Activated CD8-positive, alpha-beta memory T cell treated with anti-CD3 and anti-CD28 coated beads for 1 hour (primary cell): ENCODE measurements around the gene ZMYM4.

Experiments
- DNase-seq, 2 donors: peaks; one replicate each; pipeline ENCODE4 v3.0.0-alpha.2; 2020; ENCODE audit warnings: low read depth in 1 of 2; ENCODE audit errors: extremely low read depth in 1 of 2

The ZMYM4 gene

DNA sequence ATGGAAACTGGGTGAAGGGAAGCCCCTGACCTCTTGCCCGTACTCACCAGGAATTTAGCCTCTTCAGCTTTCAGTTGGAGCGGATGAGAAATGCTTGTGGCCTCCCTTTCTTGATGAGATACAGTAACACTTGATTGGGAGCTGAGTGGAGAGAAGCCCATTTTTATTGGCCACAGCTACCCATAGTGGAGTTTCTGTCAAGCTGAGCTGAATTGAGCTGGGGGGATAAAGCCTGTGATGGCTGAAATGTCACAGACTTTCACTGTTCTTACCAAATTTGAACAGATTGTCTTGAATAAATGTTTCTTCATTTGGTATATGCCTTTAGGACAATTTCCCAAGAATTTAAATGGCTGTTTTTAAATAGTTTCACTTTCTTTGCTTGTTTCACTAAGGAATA lies 125.9 kb downstream of the ZMYM4 start:
- no peak for DNase-seq

GRCh38 chr1:35398739-35399138 lies 130.2 kb downstream of the ZMYM4 start:
- no peak for DNase-seq

DNA sequence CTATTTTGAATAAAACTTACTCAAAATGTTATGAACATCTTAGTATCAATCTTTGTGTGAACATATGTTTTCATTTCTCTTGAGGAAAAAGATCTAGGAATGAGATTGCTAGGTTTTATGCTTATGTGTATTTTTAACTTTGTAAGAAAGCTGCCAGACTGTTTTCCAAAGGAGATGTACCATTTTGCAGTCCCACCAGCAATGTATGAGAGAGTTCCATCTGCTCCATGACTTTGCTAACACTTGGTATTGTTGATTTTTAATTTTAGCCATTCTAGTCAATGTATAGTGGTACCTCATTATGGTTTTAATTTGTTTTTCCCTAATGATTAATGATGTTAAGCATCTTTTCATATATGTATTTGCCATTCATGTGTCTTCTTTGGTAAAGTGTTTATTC lies 132.5 kb downstream of the ZMYM4 start:
- no peak for DNase-seq

DNA sequence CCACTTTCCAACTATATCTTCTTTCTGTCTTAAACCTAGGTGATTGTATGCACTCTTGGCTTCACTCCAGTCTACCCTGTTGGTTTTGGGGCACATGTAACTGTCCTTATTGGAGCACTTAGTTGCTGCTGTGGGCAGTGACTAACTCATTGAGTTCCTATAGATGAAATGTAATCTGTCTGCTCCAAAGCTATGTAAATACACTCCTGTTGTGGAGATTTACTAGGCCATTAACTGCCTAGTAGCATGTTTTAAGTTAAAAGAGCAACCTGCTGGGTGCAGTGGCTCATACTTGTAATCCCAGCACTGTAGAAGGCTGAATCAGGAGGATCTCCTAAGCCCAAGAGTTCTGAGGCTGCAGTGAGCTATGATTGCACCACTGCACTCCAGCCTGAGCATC lies 137.6 kb downstream of the ZMYM4 start:
- no peak for DNase-seq

DNA sequence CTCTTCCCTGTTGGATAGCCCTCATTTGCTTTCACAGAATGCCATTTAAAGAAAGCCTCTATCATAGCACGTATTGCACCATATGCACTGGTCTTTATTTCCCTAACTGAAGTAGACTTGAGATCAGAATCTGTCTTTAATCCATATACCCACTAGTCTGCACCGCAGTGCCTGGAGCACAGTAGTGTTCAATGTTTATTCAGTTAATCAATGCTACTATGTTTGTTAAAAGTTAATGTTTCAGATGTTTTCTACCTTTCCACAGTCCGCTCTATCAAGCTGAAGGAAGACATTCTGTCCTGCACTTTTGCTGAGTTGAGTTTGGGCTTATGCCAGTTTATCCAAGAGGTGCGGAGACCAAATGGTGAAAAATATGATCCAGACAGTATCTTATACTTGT lies 139.2 kb downstream of the ZMYM4 start:
- DNase-seq: no peak

- no peak for DNase-seq
Measured at GRCh38 chr1:35408925-35409324, 140.4 kb downstream of the ZMYM4 start.

DNA sequence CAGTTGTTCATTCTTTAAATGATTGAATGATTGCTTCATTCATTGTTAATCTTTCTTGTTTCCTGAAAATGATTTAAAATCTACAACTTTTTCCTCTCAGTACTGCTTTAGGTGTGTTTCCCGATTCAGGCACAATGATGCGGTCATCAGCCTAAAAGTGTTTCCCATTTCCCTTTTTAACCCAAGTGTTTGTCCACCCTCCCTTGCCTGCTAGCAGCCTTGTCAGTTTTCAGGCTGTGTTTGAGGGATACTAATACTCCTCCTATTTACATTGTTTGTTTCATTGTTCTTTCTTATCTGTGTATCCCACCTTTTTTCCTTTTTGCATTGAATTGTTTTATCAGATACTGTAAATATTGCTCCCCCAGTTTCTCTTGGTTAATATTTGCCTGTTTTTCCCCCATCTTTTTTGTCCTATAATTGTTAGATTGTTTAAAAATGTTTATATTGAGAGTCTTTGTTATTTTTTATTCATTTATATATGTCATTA lies 157.6 kb downstream of the ZMYM4 start:
- no peak for DNase-seq

DNA sequence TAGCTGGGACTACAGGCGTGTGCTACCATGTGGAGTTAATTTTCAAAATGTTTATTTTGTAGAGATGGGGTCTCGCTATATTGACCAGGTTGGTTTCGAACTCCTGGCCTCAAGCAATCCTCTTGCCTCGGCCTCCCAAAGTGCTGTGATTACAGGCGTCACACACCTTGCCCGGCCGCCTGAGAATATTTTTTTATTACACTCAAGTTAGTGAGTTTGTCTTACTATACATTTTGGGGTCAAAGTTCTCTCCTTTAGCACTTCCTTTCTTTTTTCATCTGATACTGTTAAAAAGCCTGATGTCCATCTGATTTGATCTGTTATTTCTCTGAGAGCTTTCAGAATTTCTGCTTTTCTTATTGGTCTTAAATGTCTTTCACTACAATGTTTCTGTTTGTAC lies 159.9 kb downstream of the ZMYM4 start:
- no peak for DNase-seq

- no peak for DNase-seq
Measured at GRCh38 chr1:35430762-35431161, 162.3 kb downstream of the ZMYM4 start.

DNA sequence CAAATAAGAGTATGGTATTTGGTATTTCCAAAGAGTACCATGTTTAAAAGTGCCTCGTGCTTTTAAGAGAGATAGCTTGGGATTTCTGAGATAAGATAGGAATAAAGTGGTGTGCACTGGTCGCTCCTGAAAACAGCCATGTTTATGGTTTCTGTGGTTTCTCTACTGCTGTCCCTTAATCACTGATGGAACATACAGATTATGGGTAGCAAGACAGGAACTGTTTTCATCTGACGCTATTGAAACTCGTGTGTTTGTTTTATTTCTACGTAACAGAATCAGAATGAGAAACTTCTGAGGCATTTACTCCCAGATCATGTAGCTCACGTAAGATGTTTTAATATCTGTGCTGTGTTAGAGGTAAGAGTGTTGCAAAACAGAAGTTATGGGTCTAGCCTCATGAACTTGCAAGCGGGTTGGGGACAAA lies 162.7 kb downstream of the ZMYM4 start:
- DNase-seq: no peak

GRCh38 chr1:35432231-35432630 lies 163.7 kb downstream of the ZMYM4 start:
- DNase-seq: no peak

GRCh38 chr1:35433714-35434113 lies 165.2 kb downstream of the ZMYM4 start:
- no peak for DNase-seq

- no peak for DNase-seq
Measured at GRCh38 chr1:35434703-35435102, 166.2 kb downstream of the ZMYM4 start.

DNA sequence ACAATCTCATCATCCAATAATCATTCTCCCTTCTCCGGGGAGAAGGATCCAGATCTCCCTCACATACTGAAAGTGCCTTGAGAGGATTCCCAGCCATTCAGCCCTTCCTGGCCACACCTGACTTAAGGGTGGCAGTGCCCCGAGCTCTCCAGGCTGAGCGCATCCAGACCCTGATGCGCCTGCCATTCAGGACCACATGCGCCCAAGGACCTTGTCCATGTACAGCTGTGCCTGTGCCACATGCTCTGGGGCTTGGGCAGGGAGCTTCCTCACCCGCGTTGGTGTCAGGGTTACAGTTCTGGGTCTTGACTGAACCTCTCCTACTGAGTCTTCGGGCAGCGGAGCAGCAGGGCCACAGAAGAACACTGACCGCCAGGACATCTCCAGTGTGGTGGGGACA lies 167.6 kb downstream of the ZMYM4 start:
- DNase-seq: no peak

DNA sequence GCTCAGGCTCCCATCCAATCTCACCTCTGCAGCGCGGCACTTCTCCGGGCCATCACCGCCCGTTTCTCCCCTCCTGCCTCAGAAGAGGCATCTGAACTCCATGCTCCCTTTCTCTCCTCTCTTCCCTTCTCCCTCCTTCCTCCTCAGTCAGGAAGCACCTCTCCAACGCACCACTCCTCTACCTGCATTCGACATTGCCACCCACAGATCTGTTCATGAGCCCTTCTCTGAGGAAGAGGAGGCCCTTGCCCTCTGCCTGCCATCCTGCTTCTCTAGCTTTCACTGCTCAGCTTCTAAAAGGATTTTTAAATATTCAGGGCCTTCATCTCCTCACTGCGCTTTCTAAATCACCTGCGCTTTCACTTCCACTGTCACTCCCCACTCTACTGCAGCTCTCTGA lies 168.7 kb downstream of the ZMYM4 start:
- DNase-seq: no peak

DNA sequence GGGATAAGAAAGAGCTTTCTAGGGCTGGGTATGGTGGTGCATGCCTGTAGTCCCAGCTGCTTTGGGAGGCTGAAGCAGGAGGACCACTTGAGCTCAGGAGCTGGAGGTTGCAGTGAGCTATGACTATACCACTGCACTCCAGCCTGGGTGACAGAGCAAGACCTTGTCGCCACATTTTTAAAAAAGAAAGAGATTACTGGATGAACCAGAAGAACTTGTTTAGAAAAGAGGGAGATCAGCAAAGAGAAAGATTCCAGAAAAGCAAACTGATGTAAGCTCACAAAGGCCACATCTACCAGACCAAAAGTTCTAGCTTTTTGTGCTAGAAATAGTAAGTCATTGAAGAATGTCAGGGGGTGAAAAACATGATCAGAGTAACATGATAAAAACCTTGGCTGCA lies 171.1 kb downstream of the ZMYM4 start:
- no peak for DNase-seq

DNA sequence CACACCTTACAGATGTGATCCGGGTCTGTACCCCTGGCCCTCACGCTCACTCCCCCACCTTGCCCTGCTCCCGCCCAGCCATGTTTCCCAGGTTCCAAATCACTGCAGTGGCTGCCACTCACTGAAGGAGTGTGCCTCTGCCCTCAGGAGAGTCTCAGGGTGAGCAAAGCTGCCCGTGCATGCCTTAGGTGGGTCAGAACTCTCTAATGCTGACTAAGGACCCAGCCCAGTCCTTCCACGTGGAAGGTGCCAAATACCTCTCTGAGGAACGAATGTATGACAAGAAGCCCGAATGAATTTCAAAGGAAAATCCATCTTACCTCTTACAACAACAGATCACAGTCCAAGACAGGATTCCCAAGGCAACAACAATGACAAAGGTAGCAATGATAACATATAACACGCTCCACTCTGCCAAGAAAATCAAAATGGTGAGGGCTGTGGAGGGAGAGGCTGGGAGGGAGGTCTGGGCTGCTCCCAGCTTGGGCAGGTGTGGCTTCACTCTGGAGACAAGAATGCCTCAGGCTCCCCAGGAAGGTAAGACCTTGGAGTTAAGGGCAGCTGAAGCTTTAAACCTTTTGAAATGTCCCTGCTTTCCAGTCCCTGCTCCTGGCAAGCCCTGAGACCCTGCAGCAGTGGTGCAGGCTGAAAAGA lies 173.5 kb downstream of the ZMYM4 start:
- no peak for DNase-seq

DNA sequence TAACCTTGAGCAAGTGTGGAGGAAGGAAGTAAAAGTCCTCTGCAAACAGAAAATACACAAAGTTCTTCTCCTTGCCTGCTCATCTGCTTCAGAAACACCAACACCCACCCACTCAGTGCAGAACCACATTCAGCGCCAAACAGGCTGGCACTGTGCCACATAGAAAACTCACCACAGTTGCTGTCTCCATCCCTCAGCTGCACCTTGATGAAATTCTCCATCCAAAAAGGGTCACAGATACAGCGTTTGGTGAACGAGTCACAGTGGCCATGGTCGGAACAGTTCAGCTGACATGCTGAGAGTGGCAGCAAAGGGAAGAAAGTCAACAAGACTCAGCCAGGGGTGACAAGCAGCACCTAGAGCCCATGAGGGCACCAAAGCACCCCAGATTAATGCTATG lies 174.2 kb downstream of the ZMYM4 start:
- DNase-seq: no peak

DNA sequence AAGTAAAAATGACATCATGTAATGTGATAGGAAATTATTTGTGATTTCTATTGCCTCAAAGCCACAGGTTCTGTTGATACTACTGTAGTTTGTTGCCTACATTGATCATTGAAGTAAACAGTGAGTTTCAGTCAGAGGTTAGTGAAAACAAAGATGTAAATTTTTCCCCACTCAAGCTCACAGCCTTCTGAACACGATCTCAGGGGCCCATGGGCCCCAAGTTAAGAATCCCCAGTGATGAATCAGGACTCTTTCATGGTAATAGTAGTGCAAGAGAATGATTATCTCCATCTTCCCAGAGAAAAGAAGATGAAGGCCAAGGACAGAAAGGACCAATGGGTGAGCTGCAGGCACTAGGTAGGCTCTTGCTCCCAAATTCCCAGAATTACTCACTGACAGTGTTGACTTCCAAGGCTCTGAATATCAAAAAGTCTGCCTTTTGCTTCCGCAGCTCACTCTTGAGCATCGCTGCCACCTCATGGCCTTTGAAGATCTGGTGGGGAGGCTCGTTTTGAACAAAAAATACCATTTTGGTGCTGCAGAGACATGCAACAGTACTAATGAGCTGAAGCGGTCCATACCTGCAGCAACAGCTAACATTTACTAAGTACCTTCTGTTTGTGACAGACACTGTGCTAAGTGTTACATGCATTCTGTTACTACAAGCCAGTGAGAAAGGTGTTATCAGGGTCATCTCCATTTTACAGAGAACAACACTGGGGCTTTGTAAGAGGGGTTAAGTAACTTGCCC lies 175.4 kb downstream of the ZMYM4 start:
- DNase-seq: no peak

DNA sequence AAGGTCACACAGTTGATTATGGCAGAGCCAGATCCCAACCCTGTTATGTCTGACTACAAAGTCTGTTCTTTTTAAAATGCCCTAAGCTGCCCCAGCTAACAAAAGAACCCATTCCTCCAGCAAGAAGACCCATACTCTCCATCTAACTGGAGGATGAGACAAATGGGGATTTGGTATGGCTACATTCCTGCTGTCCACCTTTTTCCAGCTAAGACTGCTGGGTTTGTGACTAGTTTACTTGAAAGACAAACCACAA lies 175.9 kb downstream of the ZMYM4 start:
- no peak for DNase-seq

GRCh38 chr1:35447278-35447677 lies 178.8 kb downstream of the ZMYM4 start:
- no peak for DNase-seq

DNA sequence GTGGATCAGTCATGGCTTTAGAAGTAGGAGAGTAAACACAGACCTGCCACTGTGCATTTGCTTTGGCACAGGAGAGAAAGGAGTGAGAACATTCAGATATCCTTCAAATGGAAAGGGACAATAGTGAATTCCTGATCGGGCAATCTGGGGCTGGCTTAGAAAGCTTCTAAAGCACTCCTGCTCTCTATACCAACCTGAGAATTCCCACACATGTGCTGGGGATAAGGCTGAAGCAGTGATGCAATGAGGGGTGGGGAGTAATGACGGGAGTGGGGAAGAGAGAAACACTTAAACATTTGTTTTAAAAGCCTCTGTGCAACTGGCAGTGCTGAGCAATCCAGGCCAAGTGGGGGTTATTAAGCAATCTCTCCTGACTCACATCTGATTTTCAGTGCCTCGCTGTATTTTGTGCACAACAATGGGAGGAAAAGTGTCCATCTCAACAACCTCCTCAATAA lies 179.9 kb downstream of the ZMYM4 start:
- no peak for DNase-seq
